HepG2 (cell line): ENCODE data around the gene TMEM253. TPM values are rescaled to one million over a fixed set of nuclear protein-coding genes. Genes with fewer than 3 reads are reported as not detected.
A peak's percentile ranks its signal among the peaks of the same experiment; 100 is the strongest.

Experiments
- CREM ChIP-seq, 2 experiments: sonication (generic) in 1 of 2; formaldehyde crosslinking in 1 of 2; IDR thresholded peaks; 2 replicates each; pipeline versions ENCODE4 v1.4.0 to v1.6.1; 2016 to 2020; ENCODE audit warnings: antibody characterized with exemption in 1 of 2, mild to moderate bottlenecking in 1 of 2, missing genetic modification reagents in 1 of 2
- DR1 ChIP-seq: sonication (generic); formaldehyde crosslinking; IDR thresholded peaks from 2 replicates; pipeline ENCODE4 v1.8.0; 2021; ENCODE audit warnings: mild to moderate bottlenecking, missing genetic modification reagents, inconsistent platforms
- RFX5 ChIP-seq: IDR thresholded peaks from 2 replicates; pipeline ENCODE4 v1.6.1; 2011; ENCODE audit warnings: low read depth, low read length, improper control_type of control experiment
- RFXAP ChIP-seq: sonication (generic); formaldehyde crosslinking; IDR thresholded peaks from 2 replicates; pipeline ENCODE4 v1.4.0; 2020; ENCODE audit warnings: missing genetic modification reagents, borderline replicate concordance
- SIX1 ChIP-seq: sonication (generic); formaldehyde crosslinking; IDR thresholded peaks from 2 replicates; pipeline ENCODE4 v1.4.0; 2020; ENCODE audit warnings: missing genetic modification reagents, borderline replicate concordance
- ZNF207 ChIP-seq: fragments of 450-650 bp; IDR thresholded peaks from 2 replicates; pipeline ENCODE4 v1.6.1; 2016; ENCODE audit warnings: antibody characterized with exemption, borderline replicate concordance
- ZNF224 ChIP-seq: sonication (generic); formaldehyde crosslinking; IDR thresholded peaks from 2 replicates; pipeline ENCODE4 v1.5.0; 2020; ENCODE audit warnings: mild to moderate bottlenecking, missing genetic modification reagents
- ZNF230 ChIP-seq: sonication (generic); formaldehyde crosslinking; IDR thresholded peaks from 2 replicates; pipeline ENCODE4 v1.4.0; 2020; ENCODE audit warnings: mild to moderate bottlenecking, missing genetic modification reagents
- ZNF331 ChIP-seq: sonication (generic); formaldehyde crosslinking; IDR thresholded peaks from 2 replicates; pipeline ENCODE4 v1.4.0; 2020; ENCODE audit warnings: missing genetic modification reagents
- ZNF407 ChIP-seq: sonication (generic); formaldehyde crosslinking; IDR thresholded peaks from one replicate; pipeline ENCODE4 v1.5.1; 2020; ENCODE audit warnings: mild to moderate bottlenecking, missing genetic modification reagents; ENCODE audit errors: not compliant biosample characterization
- ZNF639 ChIP-seq: conservative IDR thresholded peaks from 2 replicates; pipeline ENCODE4 v1.6.1; 2018; ENCODE audit warnings: missing genetic modification reagents
- ZNF773 ChIP-seq: sonication (generic); formaldehyde crosslinking; IDR thresholded peaks from 2 replicates; pipeline ENCODE4 v1.4.0; 2020; ENCODE audit warnings: missing genetic modification reagents, borderline replicate concordance
- ZNF775 ChIP-seq: sonication (generic); formaldehyde crosslinking; IDR thresholded peaks from 2 replicates; pipeline ENCODE4 v1.4.0; 2020; ENCODE audit warnings: missing genetic modification reagents, mild to moderate bottlenecking, moderate library complexity, borderline replicate concordance
- ZNF777 ChIP-seq: sonication (generic); formaldehyde crosslinking; IDR thresholded peaks from 2 replicates; pipeline ENCODE4 v1.4.0; 2020; ENCODE audit warnings: missing genetic modification reagents
- ZSCAN22 ChIP-seq: sonication (generic); formaldehyde crosslinking; IDR thresholded peaks from 2 replicates; pipeline ENCODE4 v1.4.0; 2020; ENCODE audit warnings: mild to moderate bottlenecking, missing genetic modification reagents
- polyA plus RNA-seq, 8 experiments: library from polyadenylated mRNA; depleted of rRNA in 3 of 8; stranded (reverse) in 7 of 8; unstranded in 1 of 8; fragments of >200 nt; fragmentation: Illumina TruSeq in 4 of 8; extraction: Trizol in 4 of 8; gene quantifications; 2 replicates each; pipeline versions ENCODE4 v1.2.1 to v1.2.3, GENCODE V29; 2011 to 2016; ENCODE audit warnings: low read depth in 4 of 8, missing spikeins in 1 of 8, mixed read lengths in 1 of 8; ENCODE audit not compliant: insufficient read depth in 1 of 8
- total RNA-seq, 5 experiments: library from RNA; depleted of rRNA; stranded (reverse); fragments of >200 nt; fragmentation: Illumina TruSeq; extraction: Trizol; gene quantifications; 2 replicates each; pipeline ENCODE4 v1.2.3, GENCODE V29; 2016; ENCODE audit warnings: low read depth in 1 of 5
- TF ChIP-seq, protein P1 (sequence below): sonication (generic); formaldehyde crosslinking; IDR thresholded peaks from 2 replicates; pipeline ENCODE4 v1.4.0; 2020; ENCODE audit warnings: mild to moderate bottlenecking, low read depth, missing genetic modification reagents

TMEM253 gene
- total and polyA plus RNA-seq, 2 of the 13 experiments (the other 11 are each of a cell fraction or from before 2014, with no cell fraction given), result 0.29 to 0.45 TPM

GRCh38 chr14:21092273-21093011 is 8.4 kb upstream of the TMEM253 start (continued):
- TF ChIP-seq ZSCAN22 (CRISPR knock-in tag) (no peak), ZNF773 (CRISPR knock-in tag) (no peak), CREM (IDR thresholded peaks at IDR 0.05) (no peak), CREM (CRISPR knock-in tag; IDR thresholded peaks at IDR 0.05) (no peak), ZNF407 (CRISPR knock-in tag) (no peak), DR1 (CRISPR knock-in tag) (no peak; the same call in 1 of the 2 replicates), ZNF331 (CRISPR knock-in tag) (peak; percentile 76), ZNF775 (CRISPR knock-in tag) (no peak), ZNF777 (CRISPR knock-in tag) (no peak; the same call in 1 of the 2 replicates), ZNF224 (CRISPR knock-in tag) (no peak), ZNF639 (CRISPR knock-in tag) (peak; percentile 85), SIX1 (0 out of 2 replicates have a peak, but pooled peaks have one; percentile 42), RFX5 (peak; percentile 36; the same call in 1 of the 2 replicates), ZNF207 (no peak), RFXAP (CRISPR knock-in tag) (peak; percentile 61; the same call in 1 of the 2 replicates), ZNF230 (CRISPR knock-in tag) (peak; percentile 97)
- TF ChIP-seq, protein P1, sequence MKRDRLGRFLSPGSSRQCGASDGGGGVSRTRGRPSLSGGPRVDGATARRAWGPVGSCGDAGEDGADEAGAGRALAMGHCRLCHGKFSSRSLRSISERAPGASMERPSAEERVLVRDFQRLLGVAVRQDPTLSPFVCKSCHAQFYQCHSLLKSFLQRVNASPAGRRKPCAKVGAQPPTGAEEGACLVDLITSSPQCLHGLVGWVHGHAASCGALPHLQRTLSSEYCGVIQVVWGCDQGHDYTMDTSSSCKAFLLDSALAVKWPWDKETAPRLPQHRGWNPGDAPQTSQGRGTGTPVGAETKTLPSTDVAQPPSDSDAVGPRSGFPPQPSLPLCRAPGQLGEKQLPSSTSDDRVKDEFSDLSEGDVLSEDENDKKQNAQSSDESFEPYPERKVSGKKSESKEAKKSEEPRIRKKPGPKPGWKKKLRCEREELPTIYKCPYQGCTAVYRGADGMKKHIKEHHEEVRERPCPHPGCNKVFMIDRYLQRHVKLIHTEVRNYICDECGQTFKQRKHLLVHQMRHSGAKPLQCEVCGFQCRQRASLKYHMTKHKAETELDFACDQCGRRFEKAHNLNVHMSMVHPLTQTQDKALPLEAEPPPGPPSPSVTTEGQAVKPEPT, result peak; percentile 91
